A673 (cell line): ENCODE measurements around the gene HSPB7.

Source experiments
- CTCF ChIP-seq: fragments of 300-800, 200-600 bp; sonication (generic); conservative IDR thresholded peaks from 2 replicates; pipeline ENCODE4 v1.5.1; 2017; ENCODE audit warnings: low read depth, mild to moderate bottlenecking, antibody characterized with exemption, low read length, moderate library complexity, mixed read lengths
- EZH2 ChIP-seq: fragments of 200-600 bp; sonication (generic); IDR thresholded peaks from 2 replicates; pipeline ENCODE4 v1.6.1; 2017; ENCODE audit warnings: borderline replicate concordance, low read depth, mild to moderate bottlenecking, mixed read lengths, antibody characterized with exemption, low read length; ENCODE audit not compliant: poor library complexity, severe bottlenecking

GRCh38 chr1:15994590-15995351, 23.1 kb downstream of the HSPB7 start:
- peak; percentile 62 for TF ChIP-seq CTCF
- TF ChIP-seq EZH2 = no peak
